AG09309 (cell line): Measurements from ENCODE around the gene ATF6.
"Not testable (repeated sequence)": the region's sequence is repeated elsewhere in the genome, so short reads cannot be mapped to it uniquely, and the experiment has no call there.

ENCODE experiments used
- DNase-seq: peaks from one replicate; pipeline ENCODE4 v3.0.0-alpha.2; 2010; ENCODE audit warnings: low read depth
- H3K4me3 ChIP-seq: 2 replicates; pipeline ENCODE4 v1.5.1; 2011; ENCODE audit warnings: mild to moderate bottlenecking, low read depth, low read length, moderate library complexity; ENCODE audit not compliant: control insufficient read depth
- TF ChIP-seq, protein P1 (sequence below): IDR thresholded peaks from 2 replicates; pipeline ENCODE4 v1.5.1; 2011; ENCODE audit warnings: mild to moderate bottlenecking, low read depth, low read length, inconsistent platforms; ENCODE audit not compliant: insufficient read depth, control insufficient read depth; ENCODE audit errors: missing control alignments

The ATF6 gene

DNA sequence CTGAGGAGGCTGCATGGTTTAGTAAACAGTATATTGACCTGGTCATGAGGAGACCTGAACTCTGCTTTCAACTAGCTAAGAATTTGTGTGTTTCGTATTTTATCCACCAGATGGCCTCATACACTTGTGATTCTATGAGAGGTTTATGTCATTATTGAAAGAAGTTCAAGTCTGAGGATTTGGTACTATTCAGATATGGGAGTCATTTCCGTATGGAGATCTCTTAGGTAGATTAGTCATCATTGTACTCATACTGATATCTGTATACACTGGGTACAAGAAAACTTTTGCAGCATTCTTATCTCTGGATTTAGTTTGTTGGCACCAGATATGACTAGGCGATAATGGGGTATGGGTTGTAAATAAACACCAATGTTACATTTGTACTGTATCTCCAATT, 26.6 kb downstream of the ATF6 start:
- TF ChIP-seq, protein P1, sequence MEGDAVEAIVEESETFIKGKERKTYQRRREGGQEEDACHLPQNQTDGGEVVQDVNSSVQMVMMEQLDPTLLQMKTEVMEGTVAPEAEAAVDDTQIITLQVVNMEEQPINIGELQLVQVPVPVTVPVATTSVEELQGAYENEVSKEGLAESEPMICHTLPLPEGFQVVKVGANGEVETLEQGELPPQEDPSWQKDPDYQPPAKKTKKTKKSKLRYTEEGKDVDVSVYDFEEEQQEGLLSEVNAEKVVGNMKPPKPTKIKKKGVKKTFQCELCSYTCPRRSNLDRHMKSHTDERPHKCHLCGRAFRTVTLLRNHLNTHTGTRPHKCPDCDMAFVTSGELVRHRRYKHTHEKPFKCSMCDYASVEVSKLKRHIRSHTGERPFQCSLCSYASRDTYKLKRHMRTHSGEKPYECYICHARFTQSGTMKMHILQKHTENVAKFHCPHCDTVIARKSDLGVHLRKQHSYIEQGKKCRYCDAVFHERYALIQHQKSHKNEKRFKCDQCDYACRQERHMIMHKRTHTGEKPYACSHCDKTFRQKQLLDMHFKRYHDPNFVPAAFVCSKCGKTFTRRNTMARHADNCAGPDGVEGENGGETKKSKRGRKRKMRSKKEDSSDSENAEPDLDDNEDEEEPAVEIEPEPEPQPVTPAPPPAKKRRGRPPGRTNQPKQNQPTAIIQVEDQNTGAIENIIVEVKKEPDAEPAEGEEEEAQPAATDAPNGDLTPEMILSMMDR: peak; percentile 46
- H3K4me3 ChIP-seq: no peak overlapping the region
- DNase-seq: peak; percentile 70

DNA sequence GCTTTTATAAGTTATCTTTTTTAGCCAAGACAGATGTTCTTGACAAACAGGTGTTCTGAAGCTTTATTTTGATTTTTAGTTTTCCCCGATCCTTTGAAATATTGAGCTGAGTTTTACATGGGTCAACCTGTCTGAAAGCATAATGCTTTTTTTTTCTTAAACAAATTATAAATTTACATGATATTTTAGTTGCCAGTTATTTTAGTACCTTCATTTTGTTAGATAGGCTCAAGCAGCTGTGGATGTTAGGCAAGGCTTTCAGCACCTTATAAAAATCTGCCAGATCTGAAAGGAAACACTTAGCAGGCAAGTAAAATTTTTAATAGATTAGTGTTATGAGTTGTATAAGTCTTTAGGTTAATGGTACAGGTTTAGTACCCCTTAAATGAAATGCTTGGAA, 33.7 kb downstream of the ATF6 start:
- no peak overlapping the region for H3K4me3 ChIP-seq
- TF ChIP-seq, protein P1: no peak
- DNase-seq: no peak

DNA sequence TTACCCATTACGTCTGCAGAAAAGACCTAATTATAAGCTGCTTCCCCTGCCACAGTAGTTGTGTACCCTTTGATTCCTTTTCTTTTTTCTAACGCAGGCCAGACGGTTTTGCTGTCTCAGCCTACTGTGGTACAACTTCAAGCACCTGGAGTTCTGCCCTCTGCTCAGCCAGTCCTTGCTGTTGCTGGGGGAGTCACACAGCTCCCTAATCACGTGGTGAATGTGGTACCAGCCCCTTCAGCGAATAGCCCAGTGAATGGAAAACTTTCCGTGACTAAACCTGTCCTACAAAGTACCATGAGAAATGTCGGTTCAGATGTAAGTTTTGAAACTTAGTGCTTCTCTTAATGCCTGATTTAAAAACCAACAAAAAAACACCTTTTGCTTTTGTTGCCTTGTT, 35.8 kb downstream of the ATF6 start:
- no peak overlapping the region for H3K4me3 ChIP-seq
- TF ChIP-seq, protein P1: no peak
- DNase-seq: no peak

DNA sequence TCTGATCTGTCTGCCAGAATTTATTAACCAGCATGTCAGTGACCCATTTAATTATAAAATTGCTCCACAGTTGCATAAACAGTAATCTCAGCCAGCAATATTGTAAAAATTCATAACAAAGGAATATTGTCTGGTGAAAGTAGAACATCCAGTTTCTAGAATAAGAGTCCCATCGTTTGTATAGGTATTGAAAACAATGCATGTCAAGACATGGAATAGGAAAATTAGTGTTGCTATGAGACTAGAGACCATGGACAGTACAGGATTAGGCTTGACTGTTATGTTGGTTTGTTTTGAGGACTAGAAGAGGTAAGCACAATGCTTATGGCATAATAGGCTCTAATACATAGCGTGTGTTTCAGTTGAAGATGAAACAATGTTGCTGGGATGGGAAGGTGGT, 37.1 kb downstream of the ATF6 start:
- TF ChIP-seq, protein P1: no peak
- no peak overlapping the region for H3K4me3 ChIP-seq
- DNase-seq: no peak

DNA sequence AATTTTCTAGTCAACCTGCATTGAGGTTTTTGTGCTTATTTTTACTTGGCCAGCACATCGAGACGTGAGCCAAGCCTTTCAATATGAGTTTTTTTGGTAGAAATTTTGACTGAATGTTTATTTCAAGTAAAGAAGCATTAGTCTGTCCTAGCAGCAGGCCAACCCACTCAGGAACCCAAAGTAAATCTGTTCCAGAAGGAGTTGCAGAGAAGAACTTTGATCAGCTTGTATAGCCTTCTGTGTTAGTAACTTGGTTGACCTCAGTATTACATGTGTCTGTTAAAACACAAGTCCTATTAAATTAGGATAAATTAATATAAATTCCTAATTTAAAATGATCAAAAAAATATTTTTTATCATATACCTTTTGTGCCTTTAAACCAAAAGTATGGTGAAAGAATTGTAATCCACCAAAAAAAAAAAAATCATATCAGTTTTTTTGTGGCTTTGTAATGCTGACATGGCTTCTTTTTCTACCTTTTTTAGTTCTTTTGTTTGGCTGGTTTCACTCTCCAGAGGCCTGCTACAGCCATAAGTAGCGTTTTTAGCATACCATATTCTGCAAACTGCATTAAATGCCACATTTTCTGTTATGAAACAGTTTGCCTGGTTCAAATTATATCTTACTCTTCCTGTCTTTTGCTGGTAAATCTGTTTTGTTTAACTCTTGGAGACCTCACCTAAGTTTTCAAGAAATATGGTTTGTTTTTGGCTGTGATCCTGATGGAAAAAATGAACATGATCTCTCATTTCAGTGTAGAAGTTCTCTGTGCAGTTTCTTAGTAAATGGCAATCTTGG, 39.5 kb downstream of the ATF6 start:
- no peak for DNase-seq
- TF ChIP-seq, protein P1: no peak
- H3K4me3 ChIP-seq: no peak overlapping the region

GRCh38 chr1:161809202-161809601, 43.1 kb downstream of the ATF6 start:
- DNase-seq: not testable (repeated sequence)

DNA sequence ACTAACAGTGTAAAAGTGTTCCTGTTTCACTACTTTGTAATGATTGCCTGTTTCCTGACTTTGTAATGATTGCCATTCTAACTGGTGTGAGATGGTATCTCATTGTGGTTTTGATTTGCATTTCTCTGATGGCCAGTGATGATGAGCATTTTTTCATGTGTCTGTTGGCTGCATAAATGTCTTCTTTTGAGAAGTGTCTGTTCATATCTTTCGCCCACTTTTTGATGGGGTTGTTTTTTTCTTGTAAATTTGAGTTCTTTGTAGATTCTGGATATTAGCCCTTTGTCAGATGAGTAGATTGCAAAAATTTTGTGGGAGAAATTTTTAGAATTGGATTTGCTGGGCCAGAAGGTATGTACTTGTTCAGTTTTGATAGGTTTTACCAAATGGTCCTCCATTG, 43.5 kb downstream of the ATF6 start:
- DNase-seq, H3K4me3 ChIP-seq: not testable (repeated sequence)

More at GRCh38 chr1:161809202-161809601, 43.1 kb downstream of the ATF6 start:
- H3K4me3 ChIP-seq: not testable (repeated sequence)

DNA sequence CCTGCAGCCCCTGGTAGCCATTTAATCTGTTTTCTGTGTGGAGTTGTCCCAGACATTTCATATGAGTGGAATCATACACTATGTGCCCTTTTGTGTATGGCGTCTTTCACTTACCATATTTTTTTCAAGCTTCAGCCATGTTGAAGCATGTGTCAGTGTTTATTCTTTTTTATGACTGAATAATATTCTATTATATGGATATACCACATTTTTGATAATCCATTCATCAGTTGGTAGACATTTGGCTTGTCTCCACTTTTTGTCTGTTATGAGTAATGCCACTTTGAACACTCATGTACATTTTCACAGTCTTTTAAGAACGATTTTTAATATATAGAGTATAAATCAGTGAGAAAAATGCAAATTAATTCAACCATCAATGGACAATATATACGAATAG, 44.7 kb downstream of the ATF6 start:
- no peak overlapping the region for H3K4me3 ChIP-seq
- no peak for DNase-seq
- TF ChIP-seq, protein P1: no peak
